SK-N-MC (cell line): ENCODE results near the gene RGS6.

ENCODE experiments used
- DNase-seq: peaks from one replicate; pipeline ENCODE4 v3.0.0-alpha.2; 2011; ENCODE audit warnings: low read depth, low spot score
- H3K27ac ChIP-seq: fragments of 200-600 bp; sonication (generic); 2 replicates; pipeline ENCODE4 v1.5.1; 2016; ENCODE audit warnings: mixed run types
- H3K36me3 ChIP-seq: fragments of 200-600 bp; sonication (generic); 2 replicates; pipeline ENCODE4 v1.6.1; 2017; ENCODE audit warnings: antibody characterized with exemption, low read length, mixed read lengths; ENCODE audit not compliant: insufficient read depth
- H3K4me3 ChIP-seq: fragments of 200-600 bp; sonication (generic); 2 replicates; pipeline ENCODE4 v1.5.1; 2016
- H3K9ac ChIP-seq: fragments of 200-600 bp; sonication (generic); 2 replicates; pipeline ENCODE4 v1.8.0; 2017; ENCODE audit warnings: mixed run types, mixed read lengths; ENCODE audit not compliant: insufficient read length
- H3K9me3 ChIP-seq: fragments of 200-600 bp; sonication (generic); 2 replicates; pipeline ENCODE4 v1.6.1; 2017; ENCODE audit warnings: low read depth, mild to moderate bottlenecking, antibody characterized with exemption, low read length, moderate library complexity, mixed read lengths
- EZH2 ChIP-seq: fragments of 200-600 bp; sonication (generic); IDR thresholded peaks from one replicate; pipeline ENCODE4 v1.6.1; 2017; ENCODE audit warnings: antibody characterized with exemption
- FOXP2 ChIP-seq: optimal IDR thresholded peaks from 2 replicates; pipeline ENCODE3; 2011; ENCODE audit warnings: mild to moderate bottlenecking, moderate library complexity; ENCODE audit not compliant: insufficient read depth; ENCODE audit errors: extremely low read length, control extremely low read depth
- POLR2AphosphoS5 ChIP-seq: IDR thresholded peaks from 2 replicates; pipeline ENCODE4 v1.6.1; 2012; ENCODE audit warnings: mild to moderate bottlenecking, low read depth, low read length, borderline replicate concordance

Gene RGS6

GRCh38 chr14:72099566-72099965 is 167.3 kb downstream of the RGS6 start:
- Histone ChIP-seq H3K4me3 (no peak overlapping the region), H3K9me3 (no peaks in the 10 kb centered on the region), H3K9ac (no peak overlapping the region), H3K36me3 (no peaks in the 10 kb centered on the region), H3K27ac (no peak overlapping the region)
- TF ChIP-seq FOXP2 (no peak), EZH2 (no peak), POLR2AphosphoS5 (no peak)
- no peak for DNase-seq

- Histone ChIP-seq H3K36me3 (no peaks in the 10 kb centered on the region), H3K9ac (no peak overlapping the region), H3K4me3 (no peak overlapping the region), H3K27ac (no peak overlapping the region), H3K9me3 (no peaks in the 10 kb centered on the region)
- DNase-seq, result no peak
- no peak for TF ChIP-seq POLR2AphosphoS5
- TF ChIP-seq FOXP2, result no peak
- TF ChIP-seq EZH2, result no peak
These were observed 171.9 kb downstream of the RGS6 start for GRCh38 chr14:72104011-72104613.

- Histone ChIP-seq H3K36me3 (no peaks in the 10 kb centered on the region), H3K27ac (no peak overlapping the region), H3K4me3 (no peak overlapping the region), H3K9me3 (no peaks in the 10 kb centered on the region), H3K9ac (no peak overlapping the region)
- TF ChIP-seq POLR2AphosphoS5 (no peak), FOXP2 (no peak), EZH2 (no peak)
- no peak for DNase-seq
These were observed 179.7 kb downstream of the RGS6 start for GRCh38 chr14:72111911-72112310.

- no peak overlapping the region for H3K4me3 ChIP-seq
- H3K27ac ChIP-seq, result no peak overlapping the region
- H3K9me3 ChIP-seq, result no peaks in the 10 kb centered on the region
- no peak for TF ChIP-seq EZH2
- no peak for TF ChIP-seq FOXP2
- no peak for TF ChIP-seq POLR2AphosphoS5
- no peak for DNase-seq
- no peaks in the 10 kb centered on the region for H3K36me3 ChIP-seq
- no peak overlapping the region for H3K9ac ChIP-seq
These were observed 186.6 kb downstream of the RGS6 start for GRCh38 chr14:72118841-72119240.

- no peaks in the 10 kb centered on the region for H3K9me3 ChIP-seq
- no peak overlapping the region for H3K4me3 ChIP-seq
- no peak for DNase-seq
- H3K27ac ChIP-seq, result no peak overlapping the region
- TF ChIP-seq EZH2 (no peak), POLR2AphosphoS5 (no peak), FOXP2 (no peak)
- no peaks in the 10 kb centered on the region for H3K36me3 ChIP-seq
- no peak overlapping the region for H3K9ac ChIP-seq
These were observed 188.1 kb downstream of the RGS6 start for GRCh38 chr14:72120315-72120714.

- H3K36me3 ChIP-seq, result no peaks in the 10 kb centered on the region
- no peak overlapping the region for H3K4me3 ChIP-seq
- DNase-seq, result no peak
- H3K9me3 ChIP-seq, result no peaks in the 10 kb centered on the region
- no peak overlapping the region for H3K9ac ChIP-seq
- TF ChIP-seq POLR2AphosphoS5 (no peak), FOXP2 (no peak), EZH2 (no peak)
- no peak overlapping the region for H3K27ac ChIP-seq
These were observed 191.5 kb downstream of the RGS6 start for GRCh38 chr14:72123755-72124154.

- Histone ChIP-seq H3K27ac (no peak overlapping the region), H3K4me3 (no peak overlapping the region), H3K9ac (no peak overlapping the region), H3K9me3 (no peaks in the 10 kb centered on the region), H3K36me3 (no peaks in the 10 kb centered on the region)
- no peak for DNase-seq
- TF ChIP-seq POLR2AphosphoS5, result no peak
- TF ChIP-seq EZH2, result no peak
- TF ChIP-seq FOXP2, result no peak
These were observed 191.9 kb downstream of the RGS6 start for GRCh38 chr14:72124171-72124570.

GRCh38 chr14:72126091-72126490 is 193.9 kb downstream of the RGS6 start:
- Histone ChIP-seq H3K27ac (no peak overlapping the region), H3K36me3 (no peaks in the 10 kb centered on the region), H3K4me3 (no peak overlapping the region), H3K9me3 (no peaks in the 10 kb centered on the region), H3K9ac (no peak overlapping the region)
- no peak for DNase-seq
- TF ChIP-seq POLR2AphosphoS5 (no peak), EZH2 (no peak), FOXP2 (no peak)

- Histone ChIP-seq H3K4me3 (no peak overlapping the region), H3K36me3 (no peaks in the 10 kb centered on the region), H3K9ac (no peak overlapping the region), H3K9me3 (no peaks in the 10 kb centered on the region), H3K27ac (no peak overlapping the region)
- DNase-seq, result no peak
- TF ChIP-seq FOXP2 (no peak), EZH2 (no peak), POLR2AphosphoS5 (no peak)
These were observed 194.3 kb downstream of the RGS6 start for GRCh38 chr14:72126561-72126960.
